Measurements from ENCODE around the gene IPPK.

DNA sequence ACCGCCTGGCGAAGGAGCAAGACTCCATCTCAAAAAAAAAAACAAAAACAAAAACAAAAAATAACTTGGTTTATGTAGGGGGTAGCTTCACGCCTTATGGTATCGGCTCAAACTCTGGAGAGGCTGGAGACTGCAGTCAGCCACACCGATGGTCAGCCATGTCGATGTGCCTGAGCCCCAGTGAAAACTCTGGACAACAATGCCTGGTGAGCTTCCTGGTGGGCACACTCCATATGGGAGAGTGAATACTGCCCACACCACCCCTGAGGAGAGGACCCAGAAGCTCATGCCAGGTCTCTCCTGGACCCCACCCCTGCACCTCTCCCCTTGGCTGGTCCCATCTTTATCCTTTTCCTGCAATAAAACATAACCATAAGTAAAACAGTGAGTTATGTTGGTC lies 19.6 kb downstream of the IPPK start:
- TF ChIP-seq EZH2 (IDR thresholded peaks at IDR 0.05; ENCODE audit: low read length, unreplicated experiment) (no peak), CTCF (conservative IDR thresholded peaks at IDR 0.05; ENCODE audit: low read depth, low read length) (no peak), EZH2phosphoT487 (IDR thresholded peaks at IDR 0.05; ENCODE audit: borderline replicate concordance, low read length) (no peak)
